Measurements from ENCODE around the gene GOLGB1.
"Not testable (repeated sequence)": the region's sequence is repeated elsewhere in the genome, so short reads cannot be mapped to it uniquely, and the experiment has no call there.

The GOLGB1 gene

GRCh38 chr3:121781611-121782010 lies 32.1 kb upstream of the GOLGB1 start:
- no peaks in the 10 kb centered on the region for H3K4me1 ChIP-seq (ENCODE audit: control insufficient read depth, insufficient read depth, low read length)
- no peak overlapping the region for H3K4me3 ChIP-seq (ENCODE audit: low read depth, low read length)
- H3K9me3 ChIP-seq (ENCODE audit: control insufficient read depth, insufficient read depth, low read depth, low read length): no peaks in the 10 kb centered on the region
- POLR2A ChIA-PET: no interaction called here
- H3K36me3 ChIP-seq (ENCODE audit: control insufficient read depth in 2 of 2, insufficient read depth in 1 of 2, low read length in 2 of 2): peaks cover 20 to 88% of the 10 kb centered on the region in 2 experiments
- no peak overlapping the region for H3K27ac ChIP-seq (ENCODE audit: extremely low read depth, low read depth, low read length)
- CTCF ChIA-PET: no interaction called here
- no peak for TF ChIP-seq ZNF157 (tag by site-specific recombination; IDR thresholded peaks at IDR 0.05)
- TF ChIP-seq ZNF155 (tag by site-specific recombination; IDR thresholded peaks at IDR 0.05): no peak
- no peak for TF ChIP-seq REST (tag by site-specific recombination; IDR thresholded peaks at IDR 0.05)

- peaks cover 27 to 91% of the 10 kb centered on the region in 2 experiments for H3K36me3 ChIP-seq (ENCODE audit: control insufficient read depth in 2 of 2, insufficient read depth in 1 of 2, low read length in 2 of 2)
- H3K27ac ChIP-seq (ENCODE audit: extremely low read depth, low read depth, low read length); H3K9me3 ChIP-seq (ENCODE audit: control insufficient read depth, insufficient read depth, low read depth, low read length); H3K4me1 ChIP-seq (ENCODE audit: control insufficient read depth, insufficient read depth, low read length); H3K4me3 ChIP-seq (ENCODE audit: low read depth, low read length); POLR2A ChIA-PET; CTCF ChIA-PET: not testable (repeated sequence)
- peak; percentile 88 for TF ChIP-seq ZNF146 (tag by site-specific recombination; IDR thresholded peaks at IDR 0.05)
These were observed 25.6 kb upstream of the GOLGB1 start for GRCh38 chr3:121775095-121775494.

- Histone ChIP-seq H3K27ac (ENCODE audit: extremely low read depth, low read depth, low read length) (no peak overlapping the region), H3K9me3 (ENCODE audit: control insufficient read depth, insufficient read depth, low read depth, low read length) (no peaks in the 10 kb centered on the region), H3K4me3 (ENCODE audit: low read depth, low read length) (no peak overlapping the region), H3K4me1 (ENCODE audit: control insufficient read depth, insufficient read depth, low read length) (no peaks in the 10 kb centered on the region), H3K36me3 (ENCODE audit: control insufficient read depth in 2 of 2, insufficient read depth in 1 of 2, low read length in 2 of 2) (peaks cover 10 to 54% of the 10 kb centered on the region in 2 experiments; a peak in 2 of 3 replicates)
- ChIA-PET POLR2A (no interaction called here), CTCF (no interaction called here)
- TF ChIP-seq EGR2 (tag by site-specific recombination; IDR thresholded peaks at IDR 0.05; ENCODE audit: low read depth) (no peak), ZNF121 (tag by site-specific recombination; IDR thresholded peaks at IDR 0.05) (no peak), OSR2 (tag by site-specific recombination; IDR thresholded peaks at IDR 0.05) (no peak), ZNF529 (tag by site-specific recombination; IDR thresholded peaks at IDR 0.05; ENCODE audit: insufficient replicate concordance) (no peak), PRDM10 (tag by site-specific recombination; IDR thresholded peaks at IDR 0.05) (no peak), ZNF624 (tag by site-specific recombination; IDR thresholded peaks at IDR 0.05) (no peak), ZNF18 (tag by site-specific recombination; IDR thresholded peaks at IDR 0.05) (no peak)
These were observed 19.7 kb upstream of the GOLGB1 start for GRCh38 chr3:121769246-121769645.

All from HEK293 (cell line).